MM.1S (cell line): ENCODE measurements around the gene HMGN3.

ENCODE experiments used
- EZH2 ChIP-seq: fragments of 300-600 bp; sonication (generic); optimal IDR thresholded peaks from 2 replicates; pipeline ENCODE3; 2017; ENCODE audit warnings: low read depth, mild to moderate bottlenecking, antibody characterized with exemption, low read length, mixed read lengths
- EZH2phosphoT487 ChIP-seq: fragments of 300-600 bp; sonication (generic); IDR thresholded peaks from 2 replicates; pipeline ENCODE4 v1.6.1; 2018; ENCODE audit warnings: antibody characterized with exemption, low read length
- TF ChIP-seq, protein P1 (sequence below): fragments of 300-600 bp; sonication (generic); IDR thresholded peaks from 2 replicates; pipeline ENCODE4 v1.5.1; 2016; ENCODE audit warnings: antibody characterized with exemption, low read length, mixed read lengths

DNA sequence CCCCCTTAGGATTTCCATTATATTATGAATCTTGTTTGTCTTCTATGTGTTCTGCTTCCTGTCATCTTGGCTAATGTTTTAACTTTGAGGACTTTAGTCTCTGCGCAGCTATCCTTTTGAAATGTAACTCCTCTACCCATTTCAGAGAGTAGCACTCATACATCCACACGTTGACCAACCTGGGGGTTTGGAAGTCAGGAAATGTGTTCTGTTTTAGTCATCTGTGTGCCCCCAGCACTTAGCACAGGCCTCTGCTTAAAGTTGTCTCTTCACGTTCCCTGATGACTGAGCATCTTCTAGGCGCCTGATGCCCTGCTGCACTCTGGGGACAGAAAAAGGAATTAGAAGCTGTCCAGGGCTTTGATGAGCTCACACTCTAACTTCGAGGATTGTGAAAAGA is 47.9 kb downstream of the HMGN3 start:
- TF ChIP-seq EZH2phosphoT487 (no peak), EZH2 (no peak)
- TF ChIP-seq, protein P1, sequence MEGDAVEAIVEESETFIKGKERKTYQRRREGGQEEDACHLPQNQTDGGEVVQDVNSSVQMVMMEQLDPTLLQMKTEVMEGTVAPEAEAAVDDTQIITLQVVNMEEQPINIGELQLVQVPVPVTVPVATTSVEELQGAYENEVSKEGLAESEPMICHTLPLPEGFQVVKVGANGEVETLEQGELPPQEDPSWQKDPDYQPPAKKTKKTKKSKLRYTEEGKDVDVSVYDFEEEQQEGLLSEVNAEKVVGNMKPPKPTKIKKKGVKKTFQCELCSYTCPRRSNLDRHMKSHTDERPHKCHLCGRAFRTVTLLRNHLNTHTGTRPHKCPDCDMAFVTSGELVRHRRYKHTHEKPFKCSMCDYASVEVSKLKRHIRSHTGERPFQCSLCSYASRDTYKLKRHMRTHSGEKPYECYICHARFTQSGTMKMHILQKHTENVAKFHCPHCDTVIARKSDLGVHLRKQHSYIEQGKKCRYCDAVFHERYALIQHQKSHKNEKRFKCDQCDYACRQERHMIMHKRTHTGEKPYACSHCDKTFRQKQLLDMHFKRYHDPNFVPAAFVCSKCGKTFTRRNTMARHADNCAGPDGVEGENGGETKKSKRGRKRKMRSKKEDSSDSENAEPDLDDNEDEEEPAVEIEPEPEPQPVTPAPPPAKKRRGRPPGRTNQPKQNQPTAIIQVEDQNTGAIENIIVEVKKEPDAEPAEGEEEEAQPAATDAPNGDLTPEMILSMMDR, result no peak
